ENCODE results near the gene LOXHD1. TPM values are rescaled to one million over a fixed set of nuclear protein-coding genes. Genes with fewer than 3 reads are reported as not detected.

The LOXHD1 gene
- total RNA-seq, 2 experiments from 2014 or later: not detected

GRCh38 chr18:46528037-46528436 lies 129.0 kb downstream of the LOXHD1 start:
- ATAC-seq (ENCODE audit: poor library complexity) (no peak), DNase-seq (no peak)
- H3K27ac Mint-ChIP-seq: no peak overlapping the region
- H3K4me3 Mint-ChIP-seq: no peak overlapping the region
- H3K27me3 Mint-ChIP-seq: peaks cover 14% of the 10 kb centered on the region
- Histone ChIP-seq H3K4me1 (ENCODE audit: insufficient read depth, low read length) (no peaks in the 10 kb centered on the region), H3K27ac (ENCODE audit: low read depth in 1 of 2, low read length in 2 of 2) (no peak overlapping the region), H3K4me3 (ENCODE audit: low read length) (no peak overlapping the region), H3K27me3 (ENCODE audit: control insufficient read depth in 1 of 2, insufficient read depth in 2 of 2, low read length in 2 of 2) (no peaks in the 10 kb centered on the region), H3K9me3 (ENCODE audit: control insufficient read depth in 1 of 2, insufficient read depth in 1 of 2, low read length in 2 of 2) (peaks cover 0 to 4% of the 10 kb centered on the region in 2 experiments), H3K36me3 (ENCODE audit: insufficient read depth, low read length) (no peaks in the 10 kb centered on the region)
- POLR2A ChIA-PET: no interaction called here
- intact Hi-C loops (cut with DNase I, micrococcal nuclease): no loop called here
- H3K4me1 Mint-ChIP-seq (ENCODE audit: low read depth): no peaks in the 10 kb centered on the region
- H3K36me3 Mint-ChIP-seq (ENCODE audit: low read depth): no peaks in the 10 kb centered on the region
- TF ChIP-seq CTCF (IDR thresholded peaks at IDR 0.05): no peak
- no peaks in the 10 kb centered on the region for H3K9me3 Mint-ChIP-seq
- CTCF ChIA-PET: no interaction called here

DNA sequence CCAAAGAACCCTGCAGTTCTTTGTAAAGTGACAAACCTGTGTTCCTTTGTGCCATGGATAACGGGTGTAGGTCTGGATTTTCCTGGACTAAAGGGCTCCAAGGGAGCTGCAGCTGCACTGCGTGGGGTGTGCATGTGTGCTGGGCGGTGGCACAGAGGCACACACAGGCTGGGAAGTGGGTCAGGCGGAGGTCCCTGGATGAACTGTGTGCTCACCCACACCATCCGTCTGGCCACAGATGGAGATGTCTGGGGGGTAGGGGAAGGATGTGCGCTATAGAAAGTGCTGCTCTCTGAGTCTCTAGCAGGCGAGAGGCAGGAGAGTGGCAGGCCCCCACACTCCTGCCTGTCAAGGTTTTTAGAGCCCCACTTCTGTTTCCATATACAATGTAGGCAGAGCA lies 137.2 kb downstream of the LOXHD1 start:
- H3K4me1 ChIP-seq (ENCODE audit: insufficient read depth, low read length): no peaks in the 10 kb centered on the region
- TF ChIP-seq CTCF (IDR thresholded peaks at IDR 0.05): no peak
- intact Hi-C loops (cut with DNase I, micrococcal nuclease): no loop called here
- ChIA-PET POLR2A (no interaction called here), CTCF (no interaction called here)
- no peaks in the 10 kb centered on the region for H3K9me3 Mint-ChIP-seq
- DNase-seq (no peak), ATAC-seq (ENCODE audit: poor library complexity) (no peak)
- H3K4me3 ChIP-seq (ENCODE audit: low read length): no peak overlapping the region
- H3K4me3 Mint-ChIP-seq: no peak overlapping the region
- peaks cover 0 to 2% of the 10 kb centered on the region in 2 experiments for H3K27me3 ChIP-seq (ENCODE audit: control insufficient read depth in 1 of 2, insufficient read depth in 2 of 2, low read length in 2 of 2)
- H3K36me3 Mint-ChIP-seq (ENCODE audit: low read depth): no peaks in the 10 kb centered on the region
- H3K27ac ChIP-seq (ENCODE audit: low read depth in 1 of 2, low read length in 2 of 2): no peak overlapping the region
- H3K9me3 ChIP-seq (ENCODE audit: control insufficient read depth in 1 of 2, insufficient read depth in 1 of 2, low read length in 2 of 2): peaks cover 0 to 4% of the 10 kb centered on the region in 2 experiments
- H3K27me3 Mint-ChIP-seq: peaks cover 16% of the 10 kb centered on the region
- H3K4me1 Mint-ChIP-seq (ENCODE audit: low read depth): no peaks in the 10 kb centered on the region
- H3K36me3 ChIP-seq (ENCODE audit: insufficient read depth, low read length): no peaks in the 10 kb centered on the region
- H3K27ac Mint-ChIP-seq: no peak overlapping the region

GRCh38 chr18:46518438-46518837 lies 138.6 kb downstream of the LOXHD1 start:
- ATAC-seq (ENCODE audit: poor library complexity) (no peak), DNase-seq (peak in 1 of 14 experiments; percentile 4)
- no peaks in the 10 kb centered on the region for H3K36me3 Mint-ChIP-seq (ENCODE audit: low read depth)
- intact Hi-C loops (cut with DNase I, micrococcal nuclease): no loop called here
- H3K27me3 Mint-ChIP-seq: peaks cover 12% of the 10 kb centered on the region
- Histone ChIP-seq H3K4me3 (ENCODE audit: low read length) (no peak overlapping the region), H3K36me3 (ENCODE audit: insufficient read depth, low read length) (no peaks in the 10 kb centered on the region), H3K9me3 (ENCODE audit: control insufficient read depth in 1 of 2, insufficient read depth in 1 of 2, low read length in 2 of 2) (no peaks in the 10 kb centered on the region), H3K4me1 (ENCODE audit: insufficient read depth, low read length) (no peaks in the 10 kb centered on the region), H3K27ac (ENCODE audit: low read depth in 1 of 2, low read length in 2 of 2) (no peak overlapping the region), H3K27me3 (ENCODE audit: control insufficient read depth in 1 of 2, insufficient read depth in 2 of 2, low read length in 2 of 2) (peaks cover 0 to 6% of the 10 kb centered on the region in 2 experiments)
- POLR2A ChIA-PET: no interaction called here
- no peak overlapping the region for H3K27ac Mint-ChIP-seq
- TF ChIP-seq CTCF (IDR thresholded peaks at IDR 0.05): no peak
- CTCF ChIA-PET: no interaction called here
- no peaks in the 10 kb centered on the region for H3K9me3 Mint-ChIP-seq
- no peaks in the 10 kb centered on the region for H3K4me1 Mint-ChIP-seq (ENCODE audit: low read depth)
- H3K4me3 Mint-ChIP-seq: no peak overlapping the region
